Fibroblast of the aortic adventitia (primary cell): ENCODE measurements around the gene PLXNC1. TPM values are rescaled to one million over a fixed set of nuclear protein-coding genes. Genes with fewer than 3 reads are reported as not detected.

ENCODE experiments used
- DNase-seq: peaks from one replicate; pipeline ENCODE4 v3.0.0-alpha.2; 2010; ENCODE audit warnings: low read depth
- H3K4me3 ChIP-seq: 2 replicates; pipeline ENCODE4 v1.5.1; 2011; ENCODE audit warnings: low read depth, mild to moderate bottlenecking, control low read depth, low read length, moderate library complexity
- total RNA-seq: library from RNA; depleted of rRNA; stranded (reverse); fragments of >200 nt; gene quantifications from 2 replicates; pipeline ENCODE4 v1.2.3, GENCODE V29; 2012; ENCODE audit warnings: low replicate concordance
- TF ChIP-seq, protein P1 (sequence below): IDR thresholded peaks from 2 replicates; pipeline ENCODE4 v1.5.1; 2011; ENCODE audit warnings: mild to moderate bottlenecking, low read length, control low read depth, inconsistent platforms; ENCODE audit not compliant: insufficient read depth

PLXNC1 gene
- total RNA-seq: 4.3 and 6.1 TPM in 2 replicates

DNA sequence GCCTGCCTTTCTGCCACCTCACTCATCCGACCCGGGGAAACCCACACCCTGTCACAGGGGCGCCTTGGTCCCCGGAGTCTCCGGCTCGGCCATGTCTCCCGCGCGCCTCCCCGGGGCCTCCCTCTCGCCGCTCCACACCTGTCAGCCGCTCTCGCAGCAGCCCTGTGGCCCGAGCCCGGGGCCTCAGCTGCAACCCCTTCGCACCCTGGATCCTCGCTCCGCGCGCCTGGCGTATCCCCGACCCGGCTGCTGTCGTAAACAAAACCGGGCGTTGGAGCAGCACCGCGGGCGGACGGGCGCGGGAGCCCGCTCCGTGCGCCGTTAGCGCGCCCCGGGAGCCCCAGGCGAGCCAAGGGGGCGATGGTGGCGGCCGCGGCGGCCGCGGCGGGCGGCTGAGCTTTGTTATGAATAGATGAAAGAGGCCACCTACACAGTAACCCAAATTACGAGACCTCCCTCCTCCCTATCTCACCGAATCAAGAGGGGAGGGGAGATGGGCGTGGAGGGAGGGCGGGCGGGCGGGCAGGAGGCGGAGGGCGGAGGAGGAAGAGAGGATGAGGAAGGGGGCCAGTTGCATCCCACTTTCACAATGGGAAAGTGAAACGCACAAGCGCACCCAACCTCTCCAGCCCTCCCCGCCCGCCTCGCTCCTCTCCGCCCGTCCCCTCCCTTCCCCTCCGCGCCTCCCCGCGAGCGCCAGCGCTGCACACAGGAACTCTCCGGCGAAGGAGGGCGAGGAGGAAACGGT, at the start of gene PLXNC1:
TSS of gene PLXNC1 (plus strand) at position 587 of the 748 bp plus-strand sequence. CDS start 395 bp downstream, outside the sequence.
- H3K4me3 ChIP-seq: peak within 1 kb of the TSS; percentile 62
- peak; percentile 35 for DNase-seq
- TF ChIP-seq, protein P1, sequence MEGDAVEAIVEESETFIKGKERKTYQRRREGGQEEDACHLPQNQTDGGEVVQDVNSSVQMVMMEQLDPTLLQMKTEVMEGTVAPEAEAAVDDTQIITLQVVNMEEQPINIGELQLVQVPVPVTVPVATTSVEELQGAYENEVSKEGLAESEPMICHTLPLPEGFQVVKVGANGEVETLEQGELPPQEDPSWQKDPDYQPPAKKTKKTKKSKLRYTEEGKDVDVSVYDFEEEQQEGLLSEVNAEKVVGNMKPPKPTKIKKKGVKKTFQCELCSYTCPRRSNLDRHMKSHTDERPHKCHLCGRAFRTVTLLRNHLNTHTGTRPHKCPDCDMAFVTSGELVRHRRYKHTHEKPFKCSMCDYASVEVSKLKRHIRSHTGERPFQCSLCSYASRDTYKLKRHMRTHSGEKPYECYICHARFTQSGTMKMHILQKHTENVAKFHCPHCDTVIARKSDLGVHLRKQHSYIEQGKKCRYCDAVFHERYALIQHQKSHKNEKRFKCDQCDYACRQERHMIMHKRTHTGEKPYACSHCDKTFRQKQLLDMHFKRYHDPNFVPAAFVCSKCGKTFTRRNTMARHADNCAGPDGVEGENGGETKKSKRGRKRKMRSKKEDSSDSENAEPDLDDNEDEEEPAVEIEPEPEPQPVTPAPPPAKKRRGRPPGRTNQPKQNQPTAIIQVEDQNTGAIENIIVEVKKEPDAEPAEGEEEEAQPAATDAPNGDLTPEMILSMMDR: no peak

DNA sequence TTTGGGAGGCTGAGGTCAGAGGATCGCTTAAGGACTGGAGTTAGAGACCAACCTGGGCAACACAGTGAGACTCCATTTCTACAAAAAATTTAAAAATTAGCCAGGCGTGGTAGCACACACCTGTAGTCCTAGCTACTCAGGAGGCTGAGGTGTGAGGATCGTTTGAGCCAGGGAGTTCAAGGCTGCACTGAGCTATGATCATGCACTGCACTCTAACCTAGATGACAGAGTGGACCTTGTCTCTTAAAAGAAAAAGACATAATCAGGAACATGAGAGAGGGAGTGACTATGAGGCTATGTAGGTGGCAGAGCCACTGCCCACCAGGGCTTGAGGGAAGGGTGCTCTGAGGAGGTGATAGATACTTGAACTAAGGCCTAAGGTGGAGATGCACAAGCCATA, 49.2 kb upstream of the PLXNC1 start:
- H3K4me3 ChIP-seq: no peak overlapping the region
- no peak for DNase-seq

DNA sequence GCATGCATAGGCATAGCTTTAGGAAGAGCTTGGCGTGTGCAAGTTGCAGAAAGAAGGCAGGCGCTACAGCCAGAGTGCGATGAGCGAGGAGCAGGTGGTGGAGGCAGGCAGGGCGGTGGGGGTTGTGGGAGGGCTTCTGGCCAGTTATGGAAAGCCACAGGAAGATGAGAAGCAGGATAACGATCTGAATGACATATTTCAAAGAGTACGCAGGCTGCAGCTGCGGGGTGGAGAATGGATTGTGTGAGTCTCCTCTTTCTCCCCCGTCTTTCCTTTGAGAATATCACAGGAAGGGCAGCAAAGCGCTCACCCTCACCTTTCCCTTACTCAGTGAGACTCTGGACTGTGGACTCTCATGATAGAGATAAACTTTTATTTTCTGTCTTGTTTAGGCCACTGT, 48.7 kb upstream of the PLXNC1 start:
- TF ChIP-seq, protein P1: no peak
- DNase-seq: no peak
- H3K4me3 ChIP-seq: no peak overlapping the region

More for the DNA sequence above, 49.2 kb upstream of the PLXNC1 start:
- TF ChIP-seq, protein P1: no peak

- DNase-seq: peak; percentile 21
- no peak overlapping the region for H3K4me3 ChIP-seq
- TF ChIP-seq, protein P1: no peak
Observed at GRCh38 chr12:94100211-94100627, 48.2 kb upstream of the PLXNC1 start.

- peak; percentile 67 for DNase-seq
- H3K4me3 ChIP-seq: peak overlapping the region; percentile 65
- TF ChIP-seq, protein P1: peak; percentile 71
Observed at GRCh38 chr12:94100990-94101737, 47.2 kb upstream of the PLXNC1 start.

GRCh38 chr12:94101738-94102660, 46.4 kb upstream of the PLXNC1 start:
- H3K4me3 ChIP-seq: peak overlapping the region; percentile 65
- TF ChIP-seq, protein P1: peak; percentile 78
- peak; percentile 90 for DNase-seq
